Skeletal muscle cell (primary cell): ENCODE results near the gene TARDBP.
"Not testable (repeated sequence)": the region's sequence is repeated elsewhere in the genome, so short reads cannot be mapped to it uniquely, and the experiment has no call there.

Experiments
- DNase-seq: peaks from one replicate; pipeline ENCODE4 v3.0.0-alpha.2; 2010; ENCODE audit warnings: low read depth
- H3K4me3 ChIP-seq: 2 replicates; pipeline ENCODE4 v1.5.1; 2011; ENCODE audit warnings: low read depth, mild to moderate bottlenecking, control low read depth, low read length, moderate library complexity

Gene TARDBP

DNA sequence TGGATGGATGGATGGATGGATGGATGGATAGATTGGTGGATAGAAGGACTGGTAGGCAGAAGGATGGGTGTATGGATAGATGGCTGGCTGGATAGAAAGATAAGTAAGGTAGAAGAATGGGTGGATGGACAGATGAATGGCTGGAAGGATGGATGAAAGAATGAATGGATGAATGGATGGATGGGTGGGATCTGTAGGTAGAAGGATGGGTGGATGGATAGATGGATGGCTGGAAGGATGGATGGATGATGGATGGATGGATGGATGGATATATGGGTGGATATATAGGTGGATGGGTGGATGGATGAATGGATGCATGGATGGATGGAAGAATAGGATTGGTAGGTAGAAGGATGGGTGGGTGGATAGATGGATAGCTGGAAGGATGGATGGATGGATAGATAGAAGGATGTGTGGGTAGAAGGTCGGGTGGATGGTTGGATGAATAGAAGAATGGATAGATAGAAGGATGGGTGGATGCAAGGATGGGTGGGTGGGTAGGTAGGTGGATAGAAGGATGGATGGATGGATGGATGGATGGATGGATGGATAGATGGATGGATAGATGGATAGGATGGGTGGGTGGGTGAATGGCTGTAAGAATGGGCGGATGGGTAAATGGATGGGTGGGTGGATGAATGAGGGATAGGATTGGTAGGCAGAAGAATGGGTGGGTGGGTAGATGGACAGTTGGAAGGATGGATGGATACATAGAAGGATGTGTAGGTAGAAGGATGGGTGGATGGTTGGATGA, 27.1 kb downstream of the TARDBP start:
- no peak overlapping the region for H3K4me3 ChIP-seq
- no peak for DNase-seq

DNA sequence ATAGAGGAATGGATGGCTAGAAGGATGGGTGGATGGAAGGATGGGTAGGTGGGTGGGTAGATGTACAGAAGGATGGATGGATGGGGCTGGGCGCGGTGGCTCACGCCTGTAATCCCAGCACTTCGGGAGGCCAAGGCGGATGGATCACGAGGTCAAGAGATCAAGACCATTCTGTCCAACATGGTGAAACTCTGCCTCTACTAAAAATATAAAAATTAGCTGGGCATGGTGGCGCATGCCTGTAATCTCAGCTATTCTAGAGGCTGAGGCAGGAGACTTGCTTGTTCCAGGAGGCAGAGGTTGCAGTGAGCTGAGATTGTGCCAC, 27.6 kb downstream of the TARDBP start:
- not testable (repeated sequence) for H3K4me3 ChIP-seq, DNase-seq

DNA sequence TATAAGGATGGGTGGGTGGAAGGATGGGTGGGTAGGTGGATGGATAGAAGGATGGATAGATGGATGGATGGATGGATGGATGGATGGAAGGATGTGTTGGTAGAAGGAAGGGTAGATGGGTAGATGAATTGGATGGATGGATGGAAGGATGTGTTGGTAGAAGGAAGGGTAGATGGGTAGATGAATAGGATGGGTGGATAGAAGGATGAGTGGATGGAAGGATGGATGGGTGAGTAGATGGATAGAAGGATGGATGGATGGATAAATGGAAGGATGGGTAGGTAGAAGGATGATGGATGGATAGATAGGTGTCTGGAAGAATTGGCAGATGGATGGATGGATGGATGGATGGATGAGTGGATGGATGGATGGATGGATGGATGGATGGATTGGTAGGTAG, 28.6 kb downstream of the TARDBP start:
- DNase-seq, result no peak
- no peak overlapping the region for H3K4me3 ChIP-seq

DNA sequence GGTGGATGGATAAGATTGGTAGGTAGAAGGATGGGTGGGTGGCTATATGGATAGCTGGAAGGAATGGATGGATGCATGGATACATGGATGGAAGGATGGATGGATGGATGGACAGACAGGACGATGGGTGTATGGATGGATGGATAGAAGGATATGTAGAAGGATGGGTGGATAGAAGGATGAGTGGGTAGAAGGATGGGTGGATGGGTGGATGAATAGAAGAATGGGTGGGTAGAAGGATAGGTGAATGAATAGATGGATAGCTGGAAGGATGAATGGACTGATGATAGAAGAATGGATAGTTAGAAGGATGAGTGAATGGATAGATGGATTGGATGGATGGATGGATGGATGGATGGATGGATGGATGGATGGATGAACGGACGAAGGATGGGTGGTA, 29.6 kb downstream of the TARDBP start:
- H3K4me3 ChIP-seq, result no peak overlapping the region
- DNase-seq, result no peak

DNA sequence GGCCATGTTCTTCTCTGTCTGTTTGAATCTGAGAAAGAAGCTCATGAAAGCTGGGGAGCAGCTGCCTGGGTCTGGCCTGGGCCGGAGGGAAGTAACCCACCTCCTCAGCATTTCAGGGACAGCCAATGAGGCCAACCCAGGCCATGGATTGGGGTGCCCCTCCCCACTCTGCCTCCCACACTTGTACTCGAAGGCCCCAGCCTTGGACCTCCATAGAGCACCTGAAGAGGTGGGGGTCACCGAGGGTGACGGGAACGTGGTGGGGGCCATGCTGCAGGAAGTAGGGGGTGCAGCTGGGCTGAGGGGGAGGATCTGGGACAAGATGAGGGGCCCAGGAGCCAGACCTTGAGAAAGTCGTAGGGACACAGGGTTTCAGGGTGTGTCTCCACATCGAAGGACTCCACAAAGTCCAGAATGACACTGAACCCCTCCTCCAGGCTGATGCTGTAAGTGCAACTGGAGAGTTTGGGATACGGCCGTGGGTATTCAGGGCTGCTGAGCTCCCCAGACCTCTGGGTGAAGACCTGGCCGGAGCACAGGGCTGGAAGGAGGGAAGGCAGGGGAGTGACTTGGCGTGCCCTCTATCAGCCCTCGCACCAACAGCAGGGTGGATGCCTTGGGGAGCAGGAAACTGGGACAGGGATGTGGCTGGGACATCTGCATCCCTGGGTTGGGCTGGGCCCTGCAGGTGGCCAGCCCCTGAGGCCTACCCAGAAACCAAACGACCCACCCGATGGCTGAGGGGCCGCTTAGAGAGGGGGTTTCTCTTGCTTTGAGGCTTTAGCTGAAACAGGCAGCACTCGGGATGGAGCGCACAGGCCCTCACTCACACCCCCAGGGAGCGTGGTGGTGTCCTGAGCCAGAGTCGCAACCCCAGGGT, 30.8 kb downstream of the TARDBP start:
- no peak for DNase-seq
- no peak overlapping the region for H3K4me3 ChIP-seq

DNA sequence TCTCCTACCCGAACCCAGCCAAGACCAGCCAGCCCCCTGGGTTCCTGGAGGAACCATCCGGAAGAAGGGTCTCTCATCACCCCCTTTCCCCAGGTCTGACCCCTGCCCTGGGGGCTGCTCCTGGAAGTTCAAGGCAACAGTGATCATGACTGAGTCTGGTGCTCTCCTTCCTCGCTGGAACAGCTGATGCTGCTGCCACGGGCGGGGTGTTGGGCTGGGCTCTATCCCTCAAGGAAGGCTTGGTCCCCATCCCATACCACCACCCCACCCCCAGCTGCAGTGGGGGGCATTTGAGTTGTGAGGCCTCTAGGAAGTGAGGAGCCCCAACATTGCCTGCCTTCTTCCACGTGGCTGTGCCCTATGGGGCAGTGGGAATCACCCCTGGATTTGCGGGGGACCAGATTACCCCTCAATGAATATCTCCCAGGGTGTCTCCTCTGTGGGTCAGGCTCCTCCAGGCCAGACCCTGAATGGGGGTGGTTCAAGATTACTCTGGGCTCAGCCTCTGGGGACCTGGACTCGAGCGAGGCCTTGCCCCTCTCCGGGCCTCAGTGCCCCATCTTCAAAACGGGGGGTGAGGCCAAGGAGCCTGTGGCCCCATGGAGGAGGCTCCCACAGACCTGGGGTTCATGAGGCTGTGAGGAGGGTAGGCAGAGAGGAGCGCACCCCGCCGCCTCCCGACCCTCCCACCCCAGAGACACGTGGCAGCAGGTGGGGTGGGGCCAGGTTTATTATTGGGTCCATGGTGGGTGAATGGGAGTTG, 31.8 kb downstream of the TARDBP start:
- no peak overlapping the region for H3K4me3 ChIP-seq
- no peak for DNase-seq

DNA sequence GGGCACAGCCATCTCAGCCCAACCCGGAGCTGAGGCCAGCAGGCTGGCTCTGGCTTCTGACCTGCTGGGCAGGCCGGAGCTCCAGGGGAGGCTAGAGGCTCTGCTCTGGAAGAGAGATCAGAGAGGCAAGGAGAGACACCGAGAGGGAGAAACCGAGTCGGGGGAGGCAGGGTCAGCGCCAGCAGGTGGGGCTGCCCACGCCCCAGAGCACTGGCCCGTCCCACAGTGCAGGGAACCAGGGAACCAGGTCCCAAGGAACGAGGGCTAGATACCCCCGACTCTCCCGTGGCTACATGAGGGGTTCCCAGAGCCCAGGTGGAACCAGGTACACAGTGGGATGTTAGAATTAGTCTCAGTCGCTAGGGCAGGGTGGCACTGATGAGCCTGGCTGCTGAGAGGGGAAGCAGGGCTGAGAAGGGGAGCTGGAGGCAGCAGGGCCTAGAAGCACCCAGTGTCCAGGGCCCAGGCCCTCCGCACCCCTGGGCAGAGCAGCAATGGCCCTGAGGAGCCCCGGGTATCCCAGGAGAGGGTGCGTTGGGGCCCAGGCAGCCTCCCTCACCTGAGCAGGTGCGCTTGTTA, 32.5 kb downstream of the TARDBP start:
- no peak overlapping the region for H3K4me3 ChIP-seq
- no peak for DNase-seq

DNA sequence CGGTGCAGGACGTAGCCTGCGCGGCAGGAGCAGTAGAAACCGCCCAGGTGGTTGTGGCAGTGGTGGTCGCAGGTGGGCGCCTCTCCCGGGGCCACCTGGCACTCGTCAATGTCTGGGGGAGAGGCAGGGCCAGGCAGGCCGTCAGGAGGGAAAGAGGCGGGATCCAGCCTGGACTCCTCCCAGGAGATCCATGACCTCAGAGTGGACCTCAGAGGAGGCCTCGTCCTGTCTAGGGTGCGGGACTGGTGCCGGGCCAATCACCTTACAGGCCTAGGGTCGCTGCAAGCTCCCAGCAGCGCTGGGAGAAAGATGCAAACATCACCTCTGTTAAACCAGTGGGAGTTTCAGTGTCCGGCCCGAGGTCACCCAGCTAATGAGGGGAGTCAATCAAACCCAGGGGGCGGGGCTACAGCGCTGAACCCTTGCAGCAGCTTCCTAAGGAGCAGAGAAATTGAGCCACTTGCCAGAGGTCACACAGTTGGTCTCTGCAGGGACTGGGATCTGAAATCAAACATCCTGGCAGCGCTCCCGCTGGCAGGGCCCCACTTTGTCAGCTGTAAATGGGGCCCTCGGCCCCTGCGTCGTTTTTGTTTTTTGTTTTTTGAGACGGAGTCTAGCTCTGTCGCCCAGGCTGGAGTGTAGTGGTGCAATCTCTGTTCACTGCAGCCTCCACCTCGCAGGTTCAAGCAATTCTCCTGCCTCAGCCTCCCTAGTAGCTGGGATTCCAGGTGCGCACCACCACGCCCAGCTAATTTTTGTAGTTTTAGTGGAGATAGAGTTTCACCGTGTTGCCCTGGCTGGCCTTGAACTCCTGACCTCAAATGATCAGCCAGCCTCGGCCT, 33.2 kb downstream of the TARDBP start:
- H3K4me3 ChIP-seq, result no peak overlapping the region
- no peak for DNase-seq

DNA sequence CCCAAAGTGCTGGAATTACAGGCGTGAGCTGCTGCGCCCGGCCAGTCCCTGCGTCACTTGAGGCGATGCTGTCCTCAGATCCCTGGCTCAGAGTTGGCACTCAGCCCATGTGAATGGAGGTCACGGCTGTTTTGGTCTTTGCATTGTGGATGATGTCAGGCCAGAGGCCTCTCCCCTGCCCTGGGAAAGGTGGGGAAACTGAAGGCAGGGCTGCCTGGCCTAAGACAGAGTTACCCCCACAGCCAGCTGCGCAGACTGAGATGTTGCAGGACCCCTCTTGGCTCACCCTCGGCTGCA, 33.8 kb downstream of the TARDBP start:
- H3K4me3 ChIP-seq, result no peak overlapping the region
- no peak for DNase-seq

DNA sequence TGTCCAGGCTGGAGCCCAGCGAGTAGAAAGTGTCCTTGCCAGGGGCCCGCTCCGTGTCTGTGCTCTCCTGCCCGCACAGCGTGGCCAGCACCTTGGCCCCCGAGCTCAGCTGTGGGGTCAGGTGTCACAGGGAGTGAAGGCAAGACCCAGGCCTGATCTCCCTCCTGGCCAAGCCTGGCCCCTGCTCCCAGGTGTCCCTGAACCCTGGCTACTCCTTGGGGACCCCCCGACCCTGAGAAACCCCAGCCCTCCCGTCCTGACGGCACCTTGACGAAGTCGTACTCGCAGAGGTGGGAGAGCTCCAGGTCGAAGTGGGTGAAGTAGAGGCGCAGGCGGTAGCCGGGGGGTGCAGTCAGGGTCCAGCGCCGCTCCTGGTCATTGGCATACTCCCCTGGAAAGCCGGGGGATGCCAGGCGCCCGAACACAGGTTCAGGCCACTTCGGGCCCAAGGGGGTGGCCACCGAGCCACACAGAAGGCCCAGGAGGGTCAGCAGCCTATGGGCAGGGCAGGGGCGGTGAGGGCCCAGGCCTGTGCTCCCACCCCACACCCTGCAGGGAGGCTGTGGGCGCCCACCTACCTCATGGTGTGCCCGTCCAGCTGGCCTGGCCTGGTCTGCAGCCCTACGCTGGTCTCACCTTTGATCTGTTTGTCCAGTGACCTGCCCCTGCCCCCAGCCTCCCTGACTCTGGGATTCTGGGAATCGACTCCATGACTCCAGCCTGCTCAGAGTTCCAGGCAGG, 34.3 kb downstream of the TARDBP start, which contains the start of gene MASP2:
TSS of gene MASP2 (minus strand) at position 615 of the 741 bp plus-strand sequence. CDS start at position 583, 32 bp downstream.
- no peak for DNase-seq
- no peak within 1 kb of the TSS for H3K4me3 ChIP-seq

DNA sequence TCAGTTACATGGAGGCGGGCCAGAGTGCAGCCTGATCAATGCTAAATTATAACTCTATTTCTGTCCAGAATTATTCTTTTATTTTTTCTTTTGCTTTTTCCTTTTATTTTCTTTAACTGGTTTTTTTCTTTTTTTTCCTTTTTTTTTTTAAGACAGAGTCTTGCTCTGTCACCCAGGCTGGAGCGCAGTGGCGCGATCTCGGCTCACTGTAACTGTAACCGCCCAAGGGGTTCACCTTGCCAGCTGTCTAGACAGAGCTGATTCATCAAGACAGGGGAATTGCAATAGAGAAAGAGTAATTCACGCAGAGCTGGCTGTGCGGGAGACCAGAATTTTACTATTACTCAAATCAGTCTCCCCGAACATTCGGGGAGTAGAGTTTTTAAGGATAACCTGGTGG, 38.7 kb downstream of the TARDBP start:
- H3K4me3 ChIP-seq, DNase-seq: not testable (repeated sequence)

DNA sequence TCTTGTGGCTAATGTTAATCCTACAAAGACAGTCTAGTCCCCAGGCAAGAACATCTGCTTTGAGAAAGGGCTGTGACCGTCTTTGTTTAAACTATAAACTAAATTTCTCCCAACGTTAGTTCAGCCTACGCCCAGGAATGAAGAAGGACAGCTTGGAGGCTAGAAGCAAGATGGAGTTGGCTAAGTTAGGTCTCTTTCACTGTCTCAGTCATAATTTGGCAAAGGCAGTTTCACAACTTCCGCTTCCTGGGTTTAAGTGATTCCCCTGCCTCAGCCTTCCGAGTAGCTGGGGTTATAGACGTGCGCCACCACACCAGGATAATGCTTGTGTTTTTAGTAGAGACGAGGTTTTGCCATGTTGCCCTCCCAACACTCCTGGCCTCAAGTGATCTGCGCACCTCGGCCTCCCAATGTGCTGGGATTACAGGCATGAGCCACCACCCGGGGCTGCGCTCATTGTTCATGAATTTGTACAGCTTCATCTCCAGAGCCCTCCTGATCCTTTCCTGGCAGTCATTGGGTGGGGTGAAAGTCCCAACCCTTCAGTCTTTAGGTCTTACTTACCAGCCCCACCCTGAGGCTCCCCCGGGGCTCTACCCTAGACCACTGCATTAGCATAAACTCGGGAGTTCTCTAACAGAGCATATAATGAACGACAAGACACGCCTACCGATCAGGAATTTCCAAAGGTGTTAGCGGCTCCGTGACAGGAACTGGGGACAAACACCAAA, 39.5 kb downstream of the TARDBP start:
- no peak overlapping the region for H3K4me3 ChIP-seq
- no peak for DNase-seq

DNA sequence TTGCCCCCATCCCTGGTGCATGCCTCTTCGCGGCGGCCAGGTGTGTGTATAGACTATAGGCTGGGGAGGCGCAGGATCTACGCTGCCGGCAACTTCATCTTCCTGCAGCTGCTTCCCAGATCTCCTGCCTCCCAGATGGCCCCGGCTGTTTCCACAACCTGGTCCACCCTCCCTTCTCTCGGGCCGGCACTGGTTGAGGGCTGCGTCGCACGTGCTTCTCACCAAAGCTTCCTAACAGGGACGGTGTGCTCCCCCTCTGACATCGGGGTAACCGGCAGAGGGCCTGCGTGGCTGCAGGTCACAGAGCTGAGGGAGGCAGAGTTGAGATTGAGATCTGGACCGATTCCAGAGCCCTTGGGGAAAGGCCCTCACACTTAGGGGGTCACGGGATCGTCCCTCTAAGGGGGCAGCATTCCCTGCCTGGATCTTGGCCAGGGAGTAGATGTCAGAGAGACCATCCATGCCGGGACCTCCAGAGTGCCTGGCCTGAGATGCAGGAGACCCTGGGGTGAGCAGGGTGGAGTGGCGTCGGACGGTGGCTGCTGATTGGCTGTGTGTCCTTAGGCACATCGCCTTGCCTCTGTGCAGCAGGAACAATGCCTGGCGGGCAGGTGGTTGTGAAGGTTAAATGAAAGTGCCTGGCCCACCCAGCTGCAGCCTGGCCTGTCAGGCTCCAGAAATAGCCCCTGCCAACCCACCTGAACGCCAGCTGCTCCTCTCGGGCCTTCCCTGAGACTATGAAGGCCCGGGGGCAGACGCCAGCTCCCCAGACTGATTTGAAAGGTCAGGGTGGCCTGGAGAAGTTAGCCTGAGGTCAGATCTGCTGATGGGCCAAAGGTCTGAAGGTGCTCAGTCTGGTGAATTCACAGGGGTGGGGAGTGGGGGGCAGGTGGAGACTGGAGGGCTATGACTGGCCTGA, 40.6 kb downstream of the TARDBP start:
- DNase-seq, result no peak

DNA sequence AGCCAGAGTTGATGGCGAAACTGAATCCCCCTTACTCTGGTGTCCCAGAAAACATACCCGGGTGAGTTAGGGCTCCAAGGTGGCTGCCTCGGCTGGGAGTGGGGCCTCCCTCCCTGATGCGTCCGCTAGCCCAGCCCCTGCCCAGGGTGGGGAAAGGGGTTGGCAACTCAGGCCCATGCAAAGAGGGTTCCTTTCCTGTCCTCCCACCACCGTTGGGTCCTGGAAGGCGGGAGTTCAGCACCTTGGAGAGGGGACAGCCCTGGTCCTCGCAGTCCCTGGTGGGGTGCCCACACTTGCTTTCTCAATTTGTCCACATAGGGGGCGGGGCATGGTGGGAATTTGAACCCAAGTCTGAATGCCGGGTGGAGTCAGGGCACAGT, 41.3 kb downstream of the TARDBP start:
- no peak for DNase-seq

More for the DNA sequence above, 40.6 kb downstream of the TARDBP start:
- no peak overlapping the region for H3K4me3 ChIP-seq

DNA sequence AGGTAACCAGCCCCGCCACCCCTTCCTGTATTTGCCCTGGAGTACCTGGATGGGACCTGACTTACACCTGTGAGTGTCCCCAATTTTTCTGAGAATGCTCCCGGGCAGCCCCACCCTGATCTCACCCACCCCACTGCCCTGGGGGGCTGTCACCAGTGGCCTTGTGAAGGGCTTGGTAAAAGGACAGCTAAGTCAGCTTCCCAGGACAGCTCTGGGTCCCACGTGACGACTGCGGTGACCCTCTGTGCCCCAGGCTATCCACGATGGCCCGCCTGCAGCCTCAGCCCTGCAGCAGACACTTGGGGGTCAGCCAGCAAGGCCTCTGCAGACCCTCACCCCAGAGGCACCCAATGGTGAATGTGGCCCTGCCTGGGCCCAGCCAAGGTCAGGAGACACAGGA, 41.7 kb downstream of the TARDBP start:
- no peak overlapping the region for H3K4me3 ChIP-seq
- DNase-seq, result no peak

More for the DNA sequence above, 41.3 kb downstream of the TARDBP start:
- no peak overlapping the region for H3K4me3 ChIP-seq

DNA sequence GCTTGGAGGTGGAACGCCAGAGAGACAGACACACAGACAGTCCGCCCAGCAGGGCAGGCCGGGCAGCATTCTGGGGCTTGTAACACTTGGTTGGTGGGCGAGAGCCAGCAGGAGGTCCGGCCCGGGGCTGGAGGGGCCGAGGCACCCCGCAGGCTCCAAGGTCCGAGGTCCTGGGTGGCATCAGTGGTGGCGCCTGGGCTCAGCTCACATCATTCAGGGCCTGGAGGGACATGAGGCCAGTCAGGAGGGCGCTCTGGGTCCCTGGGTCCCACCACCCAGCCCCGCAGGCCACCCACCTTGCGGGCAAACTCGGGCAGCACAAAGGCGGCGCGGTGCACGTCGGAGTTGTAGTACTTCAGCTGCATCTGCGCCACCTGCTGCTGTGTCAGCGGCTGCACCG, 42.2 kb downstream of the TARDBP start:
- no peak for DNase-seq
- no peak overlapping the region for H3K4me3 ChIP-seq

DNA sequence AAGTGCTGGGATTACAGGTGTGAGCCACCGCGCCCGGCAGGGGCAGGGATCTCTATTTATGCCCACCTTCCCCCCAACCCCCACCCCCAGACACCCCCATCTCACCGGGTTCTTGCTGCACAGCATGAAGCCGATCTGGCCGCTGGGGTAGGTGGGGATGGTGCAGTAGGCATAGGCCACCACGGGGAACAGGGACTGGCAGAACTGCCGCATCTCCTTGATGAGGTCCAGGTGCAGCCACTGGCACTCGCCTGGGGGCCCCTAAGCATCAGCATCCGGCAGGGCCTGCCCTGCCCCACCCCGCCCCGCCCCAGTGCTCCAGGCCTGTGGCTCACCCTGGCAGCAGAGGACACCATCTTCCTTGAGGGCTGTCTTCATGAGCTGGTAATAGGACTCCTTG, 43.2 kb downstream of the TARDBP start:
- no peak for DNase-seq
- H3K4me3 ChIP-seq, result no peak overlapping the region
